GM23248 (cell line): ENCODE measurements around the gene TTC39C. TPM values are rescaled to one million over a fixed set of nuclear protein-coding genes. Genes with fewer than 3 reads are reported as not detected.
"Not testable (repeated sequence)": the region's sequence is repeated elsewhere in the genome, so short reads cannot be mapped to it uniquely, and the experiment has no call there.

Experiments
- DNase-seq: peaks from one replicate; pipeline ENCODE4 v3.0.0-alpha.2; 2015
- H2AFZ ChIP-seq: fragments of 200-600 bp; sonication (generic); 2 replicates; pipeline ENCODE4 v1.6.1; 2016; ENCODE audit warnings: antibody characterized with exemption
- H3F3A ChIP-seq: fragments of 200-600 bp; sonication (generic); 2 replicates; pipeline ENCODE4 v1.6.1; 2016; ENCODE audit warnings: mild to moderate bottlenecking, antibody characterized with exemption, mixed run types; ENCODE audit not compliant: insufficient read depth
- H3K27ac ChIP-seq: fragments of 200-600 bp; sonication (generic); 2 replicates; pipeline ENCODE4 v1.5.1; 2016; ENCODE audit warnings: mild to moderate bottlenecking
- H3K27me3 ChIP-seq: fragments of 200-600 bp; sonication (generic); replicated peaks from 2 replicates; pipeline ENCODE4 v1.6.1; 2016; ENCODE audit warnings: mild to moderate bottlenecking; ENCODE audit not compliant: insufficient read depth
- H3K36me3 ChIP-seq: fragments of 200-600 bp; sonication (generic); 2 replicates; pipeline ENCODE4 v1.6.1; 2016; ENCODE audit warnings: low read depth, mild to moderate bottlenecking
- H3K4me1 ChIP-seq: fragments of 200-600 bp; sonication (generic); 2 replicates; pipeline ENCODE4 v1.6.1; 2016; ENCODE audit warnings: mild to moderate bottlenecking; ENCODE audit not compliant: insufficient read depth
- H3K4me2 ChIP-seq: fragments of 200-600 bp; sonication (generic); one replicate; pipeline ENCODE4 v1.6.1; 2016; ENCODE audit warnings: mild to moderate bottlenecking; ENCODE audit not compliant: unreplicated experiment
- H3K4me3 ChIP-seq: fragments of 200-600 bp; sonication (generic); 2 replicates; pipeline ENCODE4 v1.5.1; 2016; ENCODE audit warnings: mild to moderate bottlenecking
- H3K79me2 ChIP-seq: fragments of 200-600 bp; sonication (generic); 2 replicates; pipeline ENCODE4 v1.6.1; 2016; ENCODE audit warnings: mild to moderate bottlenecking; ENCODE audit not compliant: insufficient read depth
- H3K9ac ChIP-seq: fragments of 200-600 bp; sonication (generic); 2 replicates; pipeline ENCODE4 v1.6.1; 2016; ENCODE audit warnings: mild to moderate bottlenecking
- H3K9me2 ChIP-seq: fragments of 200-600 bp; sonication (generic); 2 replicates; pipeline ENCODE4 v1.6.1; 2016; ENCODE audit warnings: mixed run types, mild to moderate bottlenecking, moderate library complexity; ENCODE audit not compliant: insufficient read depth
- H3K9me3 ChIP-seq: fragments of 200-600 bp; sonication (generic); one replicate; pipeline ENCODE4 v1.6.1; 2017; ENCODE audit warnings: low read depth
- H4K20me1 ChIP-seq: fragments of 200-600 bp; sonication (generic); 2 replicates; pipeline ENCODE4 v1.6.0; 2016; ENCODE audit not compliant: insufficient read depth
- EZH2 ChIP-seq: fragments of 200-600 bp; sonication (generic); IDR thresholded peaks from 2 replicates; pipeline ENCODE4 v1.6.1; 2018; ENCODE audit warnings: antibody characterized with exemption, mild to moderate bottlenecking; ENCODE audit not compliant: insufficient read depth, poor library complexity, severe bottlenecking
- EZH2phosphoT487 ChIP-seq: fragments of 200-600 bp; sonication (generic); IDR thresholded peaks from 2 replicates; pipeline ENCODE4 v1.6.1; 2018; ENCODE audit warnings: antibody characterized with exemption, moderate library complexity, mild to moderate bottlenecking, low read depth; ENCODE audit not compliant: insufficient read depth
- WGBS, 2 experiments: methylation state at CpG; one replicate each; pipeline ENCODE4 v1.1.6; 2015 to 2017; ENCODE audit warnings: low lambda C conversion rate in 2 of 2, low coverage in 1 of 2; ENCODE audit errors: missing lambda C conversion rate in 2 of 2; 5-methylcytosine and 5-hydroxymethylcytosine counted together
- in situ Hi-C: fragments of 300-500 bp; cut with MboI; formaldehyde crosslinking; loops from 2 replicates; pipeline ENCODE4 v1.15.0; 2020
- polyA plus RNA-seq: library from polyadenylated mRNA; unstranded; fragments of >200 nt; fragmentation: Nextera tagmentation; extraction: Ambion mirVana; gene quantifications from 2 replicates; pipeline ENCODE4 v1.2.1, GENCODE V29; 2016
- total RNA-seq: library from RNA; depleted of rRNA; stranded (reverse); fragments of >200 nt; shearing (Covaris generic); gene quantifications from 2 replicates; pipeline ENCODE4 v1.2.3, GENCODE V29; 2014

TTC39C gene
- total and polyA plus RNA-seq, 2 experiments from 2014 or later: 15.7 to 24.3 TPM

DNA sequence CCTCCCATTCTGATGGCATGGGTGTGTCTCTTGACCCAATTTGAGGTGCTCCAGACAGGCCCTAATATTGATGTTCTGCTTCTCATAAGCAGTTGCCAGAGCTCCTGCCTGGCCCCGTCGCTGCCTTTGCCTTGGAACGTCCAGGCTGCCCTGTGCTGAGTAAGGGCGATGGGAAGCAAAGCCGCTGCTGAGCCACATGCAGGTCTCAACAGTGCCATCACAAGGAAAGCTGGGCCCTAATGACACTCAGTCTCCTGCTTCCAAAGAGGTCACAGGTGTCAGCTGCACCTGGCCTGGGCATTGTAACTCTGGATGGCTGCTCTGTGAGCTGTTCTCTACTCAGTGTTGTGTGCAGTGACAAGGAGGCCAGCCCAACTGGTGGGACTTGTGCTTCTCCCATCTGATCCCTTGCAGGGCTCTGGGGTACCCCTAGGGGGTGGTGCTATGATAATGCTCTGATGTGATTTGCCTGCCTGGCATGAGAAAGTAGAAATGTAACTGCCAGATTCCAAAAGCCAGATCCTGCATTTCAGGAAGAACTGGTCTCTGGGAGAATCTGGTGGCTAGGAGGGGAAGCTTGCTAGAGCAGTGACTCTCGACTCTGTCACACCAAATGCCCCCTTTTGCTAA, 8.7 kb downstream of the TTC39C start:
- H3K9ac ChIP-seq: no peak overlapping the region
- no peak for DNase-seq
- TF ChIP-seq EZH2phosphoT487 (no peak), EZH2 (no peak)
- no peaks in the 10 kb centered on the region for H3K9me3 ChIP-seq
- peaks cover 76% of the 10 kb centered on the region for H3K79me2 ChIP-seq
- no peaks in the 10 kb centered on the region for H3K9me2 ChIP-seq
- no peak overlapping the region for H3K4me3 ChIP-seq
- no peaks in the 10 kb centered on the region for H3K27me3 ChIP-seq
- no peaks in the 10 kb centered on the region for H4K20me1 ChIP-seq
- in situ Hi-C loops: no loop called here
- H3F3A ChIP-seq: peaks cover 13% of the 10 kb centered on the region
- no peak overlapping the region for H3K27ac ChIP-seq
- H3K36me3 ChIP-seq: no peaks in the 10 kb centered on the region
- H3K4me2 ChIP-seq: no peak overlapping the region
- WGBS, 2 experiments: 96 to 98% methylated on average over 6 of the region's 6 CpGs
- H2AFZ ChIP-seq: no peak overlapping the region
- H3K4me1 ChIP-seq: peaks cover 26% of the 10 kb centered on the region

- no peak overlapping the region for H2AFZ ChIP-seq
- H3K4me1 ChIP-seq: peaks cover 28% of the 10 kb centered on the region
- H3K9me2 ChIP-seq: no peaks in the 10 kb centered on the region
- H3K9me3 ChIP-seq: no peaks in the 10 kb centered on the region
- H3K4me3 ChIP-seq: no peak overlapping the region
- peaks cover 13% of the 10 kb centered on the region for H3F3A ChIP-seq
- DNase-seq: no peak
- WGBS, 2 experiments: 89% methylated on average over 5 of the region's 5 CpGs
- H3K27me3 ChIP-seq: no peaks in the 10 kb centered on the region
- H3K36me3 ChIP-seq: no peaks in the 10 kb centered on the region
- H3K27ac ChIP-seq: no peak overlapping the region
- H3K79me2 ChIP-seq: peaks cover 75% of the 10 kb centered on the region
- H3K4me2 ChIP-seq: no peak overlapping the region
- no peak for TF ChIP-seq EZH2phosphoT487
- in situ Hi-C loops: no loop called here
- no peak overlapping the region for H3K9ac ChIP-seq
- no peaks in the 10 kb centered on the region for H4K20me1 ChIP-seq
Observed at GRCh38 chr18:24024425-24024824, 9.9 kb downstream of the TTC39C start.

DNA sequence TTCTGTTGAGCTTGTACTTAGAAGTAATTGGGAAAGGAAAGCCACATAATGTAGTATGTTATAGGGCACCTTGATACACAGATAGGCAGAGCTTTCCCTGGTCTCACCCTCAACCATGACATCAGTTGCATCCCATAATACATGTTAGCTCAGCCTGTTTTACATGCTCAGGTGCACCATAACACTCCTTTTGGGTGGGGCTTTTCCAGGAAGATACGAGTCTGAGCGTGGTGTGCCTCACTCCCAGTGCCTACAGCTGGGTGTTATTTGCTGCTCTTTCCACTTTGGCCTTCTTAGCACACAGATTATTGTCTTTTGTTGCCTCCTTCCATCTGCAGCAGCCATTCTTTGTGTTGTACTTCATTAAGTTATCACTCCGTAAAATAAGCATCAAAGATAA, 11.9 kb downstream of the TTC39C start:
- H3F3A ChIP-seq: peaks cover 13% of the 10 kb centered on the region
- peaks cover 28% of the 10 kb centered on the region for H3K4me1 ChIP-seq
- TF ChIP-seq EZH2phosphoT487 (no peak), EZH2 (no peak)
- H3K4me3 ChIP-seq: no peak overlapping the region; the same call in 1 of the 2 replicates
- 93 to 98% methylated on average over 3 of the region's 3 CpGs for WGBS, 2 experiments
- no peaks in the 10 kb centered on the region for H4K20me1 ChIP-seq
- no peaks in the 10 kb centered on the region for H3K9me3 ChIP-seq
- in situ Hi-C loops: no loop called here
- H3K9ac ChIP-seq: no peak overlapping the region
- no peak overlapping the region for H2AFZ ChIP-seq
- H3K79me2 ChIP-seq: peaks cover 75% of the 10 kb centered on the region
- H3K9me2 ChIP-seq: no peaks in the 10 kb centered on the region
- no peaks in the 10 kb centered on the region for H3K36me3 ChIP-seq
- no peak overlapping the region for H3K27ac ChIP-seq
- no peaks in the 10 kb centered on the region for H3K27me3 ChIP-seq
- no peak for DNase-seq
- H3K4me2 ChIP-seq: peak overlapping the region; percentile 59

- H3K27ac ChIP-seq: peak overlapping the region; percentile 54
- 15 to 18% methylated on average over 14 of the region's 14 CpGs for WGBS, 2 experiments
Observed at GRCh38 chr18:24027156-24027827, 12.7 kb downstream of the TTC39C start.

GRCh38 chr18:24028946-24029345, 14.4 kb downstream of the TTC39C start:
- H3K9ac ChIP-seq, H3K9me2 ChIP-seq, H2AFZ ChIP-seq, H4K20me1 ChIP-seq, H3K27me3 ChIP-seq, H3K9me3 ChIP-seq, in situ Hi-C loops, DNase-seq, H3K4me3 ChIP-seq, H3K27ac ChIP-seq, H3K4me2 ChIP-seq, H3K36me3 ChIP-seq: not testable (repeated sequence)
- Histone ChIP-seq H3K4me1 (peaks cover 18% of the 10 kb centered on the region), H3K79me2 (peaks cover 78% of the 10 kb centered on the region), H3F3A (peaks cover 13% of the 10 kb centered on the region)
- 98% methylated on average over 13 of the region's 13 CpGs for WGBS, 2 experiments

More at GRCh38 chr18:24027156-24027827, 12.7 kb downstream of the TTC39C start:
- Histone ChIP-seq H3F3A (peaks cover 13% of the 10 kb centered on the region), H3K4me3 (peak overlapping the region; percentile 59), H4K20me1 (no peaks in the 10 kb centered on the region), H2AFZ (peak overlapping the region; percentile 63), H3K36me3 (no peaks in the 10 kb centered on the region), H3K9ac (peak overlapping the region; percentile 48), H3K9me3 (no peaks in the 10 kb centered on the region), H3K9me2 (no peaks in the 10 kb centered on the region), H3K4me2 (peak overlapping the region; percentile 59), H3K79me2 (peaks cover 75% of the 10 kb centered on the region), H3K27me3 (no peaks in the 10 kb centered on the region), H3K4me1 (peaks cover 21% of the 10 kb centered on the region)
- peak; percentile 94 for DNase-seq
- in situ Hi-C loops: no loop called here
- no peak for TF ChIP-seq EZH2
